GM18498 (cell line): ENCODE results near the gene XXYLT1.

Source experiments
- ATAC-seq: cut with Tn5 transposase; IDR thresholded peaks from one replicate; pipeline ENCODE4 v1.9.1; 2021; ENCODE audit warnings: mild to moderate bottlenecking, moderate library complexity; ENCODE audit not compliant: unreplicated experiment

The XXYLT1 gene

GRCh38 chr3:195267096-195267495 is 3.9 kb downstream of the XXYLT1 start:
- no peak for ATAC-seq

DNA sequence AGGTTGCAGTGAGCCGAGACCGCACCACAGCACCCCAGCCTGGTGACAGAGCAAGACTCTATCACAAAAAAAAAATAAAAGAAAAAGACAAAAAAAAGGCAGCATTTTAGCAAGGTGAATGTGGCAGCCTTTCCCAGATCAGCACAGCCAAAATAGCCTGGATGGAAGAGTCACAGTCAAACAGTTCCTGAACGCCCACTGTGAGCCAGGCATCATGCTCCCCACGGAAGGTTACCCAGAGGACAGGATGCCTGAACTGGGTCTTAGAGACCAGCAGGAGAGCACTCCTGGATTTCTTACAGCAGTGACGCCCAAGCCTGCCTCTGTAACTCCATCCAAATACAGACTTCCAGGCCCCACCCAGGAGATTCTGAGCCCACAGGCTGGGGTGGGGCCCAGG is 4.5 kb downstream of the XXYLT1 start:
- ATAC-seq = no peak

DNA sequence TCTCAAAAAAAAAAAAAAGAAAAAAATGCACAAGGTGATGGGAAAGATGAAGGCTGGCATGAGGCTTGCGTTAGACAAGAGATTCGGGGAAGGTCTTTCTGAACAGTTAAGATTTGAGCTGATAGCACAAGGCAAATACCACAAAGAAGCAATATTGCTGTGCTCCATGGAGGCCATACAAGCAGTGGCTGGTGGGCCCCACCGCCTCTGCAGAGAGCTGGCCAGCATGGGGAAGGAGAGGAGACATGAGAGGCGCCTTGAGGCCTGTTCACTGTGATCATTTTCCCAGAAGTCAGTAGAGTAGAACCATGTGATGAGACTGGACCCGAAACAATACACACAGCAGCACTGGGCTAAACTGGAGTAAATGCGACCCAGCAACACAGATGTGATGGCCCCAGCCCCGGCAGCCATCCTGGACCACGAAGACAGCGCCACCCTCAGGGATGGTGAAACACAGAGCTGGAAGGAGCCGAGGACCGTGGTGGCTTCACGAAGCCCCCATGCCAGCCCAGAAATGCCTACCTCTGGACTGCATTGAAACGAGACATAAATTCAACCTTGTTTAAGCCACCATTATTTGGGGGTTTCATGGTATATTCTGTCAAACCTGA is 5.5 kb downstream of the XXYLT1 start:
- no peak for ATAC-seq

DNA sequence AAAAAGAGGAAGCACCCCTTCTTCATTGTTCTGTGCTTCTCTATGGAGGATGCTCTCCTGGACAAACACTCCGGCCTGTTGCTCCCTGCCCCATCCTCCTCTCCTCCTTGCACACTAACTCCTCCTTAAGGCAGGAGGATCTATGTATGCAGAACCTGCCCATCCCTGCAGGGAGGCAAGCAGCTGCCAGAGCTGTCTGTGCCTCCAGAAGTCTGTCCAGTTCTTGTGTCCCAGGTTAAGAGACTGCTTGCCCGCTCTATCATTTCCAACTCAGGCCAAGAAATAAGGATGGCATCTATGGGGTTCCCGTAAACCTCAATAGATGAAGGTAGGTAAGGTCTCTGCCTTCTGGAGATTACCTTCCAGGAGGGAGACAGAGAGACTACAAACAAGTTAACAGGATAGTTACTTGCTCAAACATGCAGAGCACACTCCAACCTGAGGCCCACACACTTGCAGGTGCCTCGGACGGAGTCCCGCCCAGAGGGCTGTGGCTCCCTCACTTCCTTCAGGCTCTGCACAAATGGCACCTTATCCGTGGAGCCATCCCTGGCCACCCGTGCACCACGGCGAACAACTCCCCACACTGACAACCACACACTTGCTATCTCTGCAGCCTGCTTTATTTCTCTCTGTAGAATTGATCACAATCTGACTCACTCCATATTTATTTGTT is 6.9 kb downstream of the XXYLT1 start:
- ATAC-seq = no peak

GRCh38 chr3:195263193-195263924 is 7.6 kb downstream of the XXYLT1 start:
- ATAC-seq = no peak

- ATAC-seq = no peak
Measured at GRCh38 chr3:195261925-195262324, 9.0 kb downstream of the XXYLT1 start.

GRCh38 chr3:195260280-195260905 is 10.6 kb downstream of the XXYLT1 start:
- ATAC-seq = peak; percentile 11

- ATAC-seq = peak; percentile 79
Measured at GRCh38 chr3:195259475-195260279, 11.3 kb downstream of the XXYLT1 start.

GRCh38 chr3:195259154-195259474 is 11.8 kb downstream of the XXYLT1 start:
- ATAC-seq = no peak

DNA sequence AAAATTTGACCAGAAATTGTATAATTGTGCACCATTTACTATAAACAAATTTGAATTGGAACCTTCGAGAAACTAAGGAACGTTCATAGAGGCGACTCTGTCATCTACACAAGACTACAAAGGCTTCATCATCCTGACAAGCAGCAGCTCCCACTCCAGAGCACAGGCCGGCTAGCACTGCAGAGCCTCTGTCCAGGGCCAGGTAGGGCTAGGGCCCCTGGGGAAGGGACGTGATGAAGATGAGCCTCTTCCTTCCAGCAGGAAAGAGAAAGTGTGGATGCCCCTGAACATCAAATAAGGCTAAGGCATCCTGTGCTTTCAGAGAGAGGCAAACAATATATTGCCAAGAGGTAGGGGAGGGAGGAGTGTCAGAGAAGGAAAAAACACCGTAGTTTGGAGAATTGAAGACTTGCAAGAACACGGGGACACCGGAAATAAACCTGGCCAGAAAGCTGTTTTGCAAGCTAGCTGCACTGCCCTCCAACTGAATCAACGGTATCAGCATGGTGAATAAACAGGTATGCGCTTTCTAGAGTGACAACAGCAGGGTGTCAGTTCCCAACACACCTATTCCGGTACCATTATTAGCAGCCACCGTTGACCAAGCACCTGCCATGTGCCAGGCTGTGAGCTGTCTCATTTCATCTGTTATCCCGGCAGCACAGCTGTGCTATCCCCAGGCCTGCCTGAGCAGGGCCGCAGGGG is 12.4 kb downstream of the XXYLT1 start:
- no peak for ATAC-seq

GRCh38 chr3:195257454-195258448 is 13.2 kb downstream of the XXYLT1 start:
- no peak for ATAC-seq

- ATAC-seq = no peak
Measured at GRCh38 chr3:195256639-195257453, 14.1 kb downstream of the XXYLT1 start.

- no peak for ATAC-seq
Measured at GRCh38 chr3:195255571-195256501, 15.1 kb downstream of the XXYLT1 start.

DNA sequence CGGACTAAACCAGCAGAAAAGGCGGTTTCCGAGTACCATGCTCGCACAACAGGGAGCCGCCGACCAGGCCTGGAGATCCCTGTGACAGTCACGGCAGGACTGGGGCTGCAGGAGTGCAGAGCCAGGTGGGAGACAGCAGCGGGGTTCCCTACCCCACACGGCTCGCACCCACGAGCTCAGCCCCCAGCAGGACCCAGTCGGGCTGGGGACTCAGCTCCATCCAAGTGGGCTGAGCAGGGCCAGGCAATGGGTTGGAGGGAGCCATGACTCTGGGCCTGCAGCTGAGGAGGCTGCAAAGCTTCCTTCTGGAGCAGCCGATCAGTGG is 15.8 kb downstream of the XXYLT1 start:
- ATAC-seq = no peak

DNA sequence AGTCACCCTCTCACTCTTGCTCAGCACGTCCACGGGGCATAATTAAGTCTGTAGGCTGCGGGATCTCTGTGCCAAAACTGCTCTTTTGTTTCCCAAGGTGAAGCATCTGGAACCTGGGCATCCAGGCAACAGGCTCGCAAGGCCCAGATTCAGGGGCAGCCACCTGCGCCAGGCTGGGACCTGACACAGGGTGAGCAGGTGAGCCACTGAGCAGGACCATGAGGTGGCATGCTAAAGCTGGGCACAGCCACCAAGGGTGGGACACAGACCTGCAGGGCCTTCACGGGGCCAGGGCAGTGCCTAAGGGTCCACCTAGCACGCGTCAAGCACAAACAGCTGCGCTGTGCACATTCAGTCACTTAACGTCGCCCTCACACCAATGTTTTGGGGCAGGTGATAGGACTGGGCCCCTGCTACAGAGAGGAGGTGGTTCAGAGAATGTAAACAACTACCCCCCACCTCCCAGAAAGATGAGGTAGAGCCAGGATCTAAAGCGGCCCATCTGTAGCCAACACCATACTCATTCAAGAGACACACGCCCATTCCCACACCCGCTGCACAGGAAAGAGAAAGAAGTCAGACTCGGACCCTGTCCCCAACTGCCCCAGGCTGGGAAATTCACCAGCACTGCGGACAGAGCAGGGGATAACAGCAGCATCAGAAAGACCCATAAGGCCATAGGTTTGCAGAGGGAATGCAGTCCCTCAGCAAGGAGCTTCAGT is 16.3 kb downstream of the XXYLT1 start:
- ATAC-seq = no peak

DNA sequence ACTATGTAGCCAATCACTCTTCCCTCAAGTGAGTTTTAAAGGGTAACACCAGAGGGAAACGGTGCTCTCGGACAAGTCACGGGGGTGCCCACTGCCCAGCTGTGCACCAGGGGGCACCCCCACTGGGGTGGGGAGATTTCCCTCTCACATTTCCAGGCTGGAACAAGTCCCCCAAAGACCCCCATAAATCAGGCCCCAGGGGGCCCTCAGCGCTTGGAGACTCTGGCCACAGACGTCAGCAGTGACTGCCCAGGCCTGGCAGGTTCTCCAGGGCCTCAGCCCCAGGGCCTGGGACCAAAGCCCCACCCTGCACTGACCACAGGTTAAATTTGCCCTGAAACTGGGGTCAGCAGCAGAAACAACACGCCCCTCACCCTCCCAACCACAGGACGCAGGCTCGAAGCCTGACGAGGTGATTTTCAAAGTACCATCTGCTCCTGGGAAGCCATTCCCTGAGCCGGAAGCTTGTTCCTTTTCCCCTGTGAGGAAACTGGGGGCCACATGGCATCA is 17.0 kb downstream of the XXYLT1 start:
- no peak for ATAC-seq
